Effector memory CD4-positive, alpha-beta T cell (primary cell): Measurements from ENCODE around the gene CDH13.

ENCODE experiments used
- DNase-seq, 3 donors: peaks; one replicate each; pipeline ENCODE4 v3.0.0-alpha.2; 2020
- H3K27ac ChIP-seq: 2 replicates; pipeline ENCODE4 v1.7.0; 2013; ENCODE audit warnings: mild to moderate bottlenecking, low read length, moderate library complexity; ENCODE audit not compliant: insufficient read depth, poor library complexity, severe bottlenecking
- H3K27me3 ChIP-seq: replicated peaks from 2 replicates; pipeline ENCODE4 v1.7.0; 2013; ENCODE audit warnings: mild to moderate bottlenecking, low read length; ENCODE audit not compliant: insufficient read depth, control insufficient read depth, poor library complexity, severe bottlenecking
- H3K36me3 ChIP-seq: 2 replicates; pipeline ENCODE4 v1.7.0; 2013; ENCODE audit warnings: mild to moderate bottlenecking, low read length, moderate library complexity; ENCODE audit not compliant: control insufficient read depth, insufficient read depth
- H3K4me1 ChIP-seq: 2 replicates; pipeline ENCODE4 v1.7.0; 2013; ENCODE audit warnings: low read length, mild to moderate bottlenecking; ENCODE audit not compliant: control insufficient read depth, insufficient read depth, poor library complexity, severe bottlenecking
- H3K4me3 ChIP-seq: 2 replicates; pipeline ENCODE4 v1.7.0; 2013; ENCODE audit warnings: low read length, low read depth, mild to moderate bottlenecking; ENCODE audit not compliant: insufficient read depth, poor library complexity, severe bottlenecking
- H3K9me3 ChIP-seq: 2 replicates; pipeline ENCODE4 v1.7.0; 2013; ENCODE audit warnings: mild to moderate bottlenecking, low read length, moderate library complexity; ENCODE audit not compliant: control insufficient read depth

The CDH13 gene

GRCh38 chr16:83308414-83308813 lies 681.6 kb downstream of the CDH13 start:
- H3K27ac ChIP-seq: no peak overlapping the region
- no peaks in the 10 kb centered on the region for H3K36me3 ChIP-seq
- DNase-seq: no peak
- no peaks in the 10 kb centered on the region for H3K27me3 ChIP-seq
- no peaks in the 10 kb centered on the region for H3K4me1 ChIP-seq
- H3K4me3 ChIP-seq: no peak overlapping the region
- H3K9me3 ChIP-seq: no peaks in the 10 kb centered on the region

DNA sequence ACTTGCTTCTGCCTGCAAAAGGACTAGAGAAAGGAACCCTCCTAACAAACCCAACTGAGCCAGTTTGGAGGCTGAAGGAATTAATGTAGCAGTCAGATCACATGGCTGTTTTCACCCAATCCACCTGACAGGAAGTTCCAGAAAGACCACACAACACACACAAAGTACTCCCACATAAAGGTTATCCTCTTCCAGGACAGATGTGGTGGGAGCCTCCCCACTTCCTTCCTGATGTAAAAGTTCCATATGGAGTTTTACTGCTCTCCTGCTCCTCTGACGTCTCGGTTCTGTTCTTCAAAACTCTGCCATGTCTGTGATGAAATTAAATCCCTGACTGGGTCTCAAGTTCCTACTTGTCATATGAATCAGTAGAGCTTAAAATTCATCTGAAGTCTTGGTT lies 684.0 kb downstream of the CDH13 start:
- no peak overlapping the region for H3K4me3 ChIP-seq
- H3K36me3 ChIP-seq: no peaks in the 10 kb centered on the region
- H3K9me3 ChIP-seq: no peaks in the 10 kb centered on the region
- no peaks in the 10 kb centered on the region for H3K4me1 ChIP-seq
- no peak overlapping the region for H3K27ac ChIP-seq
- DNase-seq: no peak
- no peaks in the 10 kb centered on the region for H3K27me3 ChIP-seq

DNA sequence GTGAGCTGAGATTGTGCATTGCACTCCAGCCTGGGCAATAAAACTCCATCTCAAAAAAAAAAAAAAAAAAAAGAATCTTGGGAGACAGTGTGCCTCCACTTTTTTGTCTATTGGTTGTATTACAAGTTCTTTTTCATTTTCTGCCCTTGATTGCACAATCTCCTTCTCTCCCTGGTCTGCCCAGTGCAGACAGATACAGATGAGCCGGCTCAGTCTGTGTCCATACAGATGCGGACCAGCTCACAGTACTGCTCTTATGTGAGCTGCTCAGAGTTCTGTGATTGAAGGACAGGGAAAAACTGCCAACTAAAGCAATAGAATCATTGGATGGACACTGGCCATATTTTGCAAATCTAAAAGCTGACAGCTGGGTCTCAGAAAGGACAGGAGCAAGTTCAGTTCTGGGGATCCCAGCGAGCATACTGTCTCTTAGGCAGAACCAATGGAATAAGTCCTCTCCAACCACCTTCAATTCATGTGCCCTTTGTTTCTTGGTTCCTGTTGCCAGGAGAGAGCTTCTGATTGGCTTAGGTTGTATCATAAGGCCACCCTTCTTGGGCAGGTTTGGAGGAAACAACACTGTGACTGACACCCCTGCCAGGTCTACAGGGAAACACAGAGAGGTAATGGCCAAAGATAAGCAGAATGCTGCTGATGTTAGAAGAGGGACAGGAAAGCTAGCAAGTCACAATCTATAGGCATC lies 685.4 kb downstream of the CDH13 start:
- no peak overlapping the region for H3K27ac ChIP-seq
- DNase-seq: no peak
- no peaks in the 10 kb centered on the region for H3K4me1 ChIP-seq
- H3K27me3 ChIP-seq: no peaks in the 10 kb centered on the region
- H3K4me3 ChIP-seq: no peak overlapping the region
- no peaks in the 10 kb centered on the region for H3K9me3 ChIP-seq
- no peaks in the 10 kb centered on the region for H3K36me3 ChIP-seq

DNA sequence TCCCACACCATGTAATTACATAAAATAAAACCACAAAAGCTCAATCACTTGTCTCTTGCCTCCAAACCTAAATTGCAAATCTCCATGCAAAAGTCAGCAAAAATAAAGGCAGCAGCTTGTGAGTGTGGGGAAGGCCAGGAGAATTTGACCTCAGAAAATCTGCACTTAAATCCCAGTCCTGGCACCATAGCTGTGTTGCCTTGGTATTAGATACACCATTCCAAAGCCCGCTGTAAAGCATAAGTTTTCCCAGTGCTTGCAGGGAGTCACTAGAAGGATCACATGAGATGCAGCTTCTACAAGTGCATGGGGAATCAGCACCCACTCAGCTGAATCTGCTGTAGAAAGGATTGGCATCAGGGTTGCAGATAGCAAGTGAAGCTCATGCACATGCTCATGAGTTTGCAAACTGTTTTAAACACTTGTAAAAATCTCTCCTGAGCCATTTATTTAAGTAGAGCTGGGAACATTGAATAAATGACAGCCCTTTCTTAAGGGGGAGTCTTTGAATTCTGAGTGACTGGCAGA lies 686.0 kb downstream of the CDH13 start:
- Histone ChIP-seq H3K9me3 (no peaks in the 10 kb centered on the region), H3K27ac (no peak overlapping the region), H3K27me3 (no peaks in the 10 kb centered on the region), H3K36me3 (no peaks in the 10 kb centered on the region), H3K4me1 (no peaks in the 10 kb centered on the region), H3K4me3 (no peak overlapping the region)
- DNase-seq: no peak

DNA sequence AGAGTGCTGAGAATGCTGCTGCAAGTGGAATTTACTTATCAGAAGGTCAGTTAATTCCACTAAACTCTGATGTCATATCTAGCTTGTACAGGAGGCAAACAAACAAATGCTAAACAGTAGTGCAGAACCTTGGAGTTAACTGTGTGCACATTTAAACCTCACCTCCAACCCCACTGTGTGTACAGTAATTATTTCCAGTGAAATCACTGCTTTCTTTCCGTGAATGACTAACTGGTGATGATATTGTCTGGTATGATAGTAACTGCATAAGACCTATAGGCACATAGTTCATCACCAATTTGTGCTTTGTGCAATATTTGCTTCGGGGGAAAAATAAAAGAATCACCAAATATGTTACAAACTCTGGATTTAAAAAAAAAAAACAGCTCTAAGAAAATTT lies 688.5 kb downstream of the CDH13 start:
- Histone ChIP-seq H3K9me3 (no peaks in the 10 kb centered on the region), H3K27me3 (no peaks in the 10 kb centered on the region), H3K36me3 (no peaks in the 10 kb centered on the region), H3K27ac (no peak overlapping the region), H3K4me1 (no peaks in the 10 kb centered on the region), H3K4me3 (no peak overlapping the region)
- DNase-seq: no peak

- DNase-seq: no peak
- H3K27me3 ChIP-seq: no peaks in the 10 kb centered on the region
- H3K4me1 ChIP-seq: no peaks in the 10 kb centered on the region
- H3K27ac ChIP-seq: no peak overlapping the region
- H3K9me3 ChIP-seq: no peaks in the 10 kb centered on the region
- H3K4me3 ChIP-seq: no peak overlapping the region
- no peaks in the 10 kb centered on the region for H3K36me3 ChIP-seq
Observed at GRCh38 chr16:83316458-83316857, 689.7 kb downstream of the CDH13 start.

- H3K4me1 ChIP-seq: no peaks in the 10 kb centered on the region
- H3K27me3 ChIP-seq: no peaks in the 10 kb centered on the region
- H3K9me3 ChIP-seq: no peaks in the 10 kb centered on the region
- H3K27ac ChIP-seq: no peak overlapping the region
- no peak overlapping the region for H3K4me3 ChIP-seq
- DNase-seq: no peak
- no peaks in the 10 kb centered on the region for H3K36me3 ChIP-seq
Observed at GRCh38 chr16:83318390-83318789, 691.6 kb downstream of the CDH13 start.

DNA sequence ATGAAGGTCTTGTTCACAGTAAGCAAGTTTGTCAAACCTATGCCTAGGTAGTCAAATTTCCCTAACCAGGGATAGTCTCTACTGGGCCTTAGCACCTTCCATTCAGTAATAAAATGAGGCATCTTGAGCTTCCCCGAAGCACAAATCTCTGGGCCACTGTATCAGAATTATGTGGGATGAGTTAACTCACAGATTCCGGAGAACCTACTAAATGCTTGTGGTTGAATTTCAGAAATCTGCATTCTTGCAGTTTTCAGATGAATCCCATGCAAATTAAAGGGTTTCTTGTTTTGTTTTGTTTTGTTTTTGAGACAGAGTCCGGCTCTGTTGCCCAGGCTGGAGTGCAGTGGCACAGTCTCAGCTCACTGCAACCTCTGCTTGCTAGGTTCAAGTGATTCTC lies 702.2 kb downstream of the CDH13 start:
- Histone ChIP-seq H3K9me3 (no peaks in the 10 kb centered on the region), H3K27ac (no peak overlapping the region), H3K27me3 (no peaks in the 10 kb centered on the region), H3K36me3 (no peaks in the 10 kb centered on the region), H3K4me1 (no peaks in the 10 kb centered on the region), H3K4me3 (no peak overlapping the region)
- DNase-seq: no peak

DNA sequence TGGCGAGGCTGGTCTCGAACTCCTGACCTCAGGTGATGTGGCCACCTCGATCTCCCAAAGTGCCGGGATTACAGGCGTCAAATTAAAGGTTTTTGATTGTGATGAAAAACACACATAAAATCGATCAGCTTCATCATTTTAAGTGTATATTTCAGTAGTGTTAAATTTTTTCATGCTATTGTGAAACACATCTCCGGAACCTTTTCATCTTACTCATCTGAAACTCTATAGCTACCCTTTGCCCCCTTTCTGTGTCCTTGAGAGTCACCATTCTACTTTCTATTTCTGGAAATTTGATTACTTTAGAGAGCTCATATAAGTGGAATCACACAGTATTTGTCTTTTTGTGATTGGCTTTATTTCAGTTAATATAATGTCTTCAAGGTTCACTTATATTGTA lies 702.7 kb downstream of the CDH13 start:
- Histone ChIP-seq H3K9me3 (no peaks in the 10 kb centered on the region), H3K4me3 (no peak overlapping the region), H3K27me3 (no peaks in the 10 kb centered on the region), H3K4me1 (no peaks in the 10 kb centered on the region), H3K36me3 (no peaks in the 10 kb centered on the region), H3K27ac (no peak overlapping the region)
- DNase-seq: no peak

DNA sequence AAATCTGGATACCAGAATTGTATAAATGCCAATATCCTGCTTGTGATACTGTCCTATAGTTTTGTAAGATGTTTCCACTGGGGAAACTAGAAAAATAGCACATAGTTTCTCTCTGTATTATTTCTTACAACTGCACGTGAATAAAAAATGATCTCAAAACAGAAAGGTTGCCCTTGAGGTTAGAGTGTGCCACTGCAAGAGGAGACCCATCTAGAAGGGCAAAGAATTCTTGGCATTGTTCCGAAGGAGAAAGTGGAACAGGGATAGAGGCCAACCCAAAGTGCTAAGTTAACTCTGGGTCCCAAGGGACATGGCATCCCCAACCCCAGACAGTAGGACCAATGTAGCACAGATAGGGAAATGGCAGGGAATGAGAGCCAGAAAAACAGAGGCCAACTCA lies 703.5 kb downstream of the CDH13 start:
- H3K4me3 ChIP-seq: no peak overlapping the region
- no peaks in the 10 kb centered on the region for H3K9me3 ChIP-seq
- H3K27me3 ChIP-seq: no peaks in the 10 kb centered on the region
- no peaks in the 10 kb centered on the region for H3K36me3 ChIP-seq
- H3K4me1 ChIP-seq: no peaks in the 10 kb centered on the region
- no peak for DNase-seq
- H3K27ac ChIP-seq: no peak overlapping the region
